GM23338 (cell line): ENCODE data around the gene NUP42.

Source experiments
- CREB1 ChIP-seq: fragments of 250-450 bp; sonication (Bioruptor Pico); IDR thresholded peaks from 2 replicates; pipeline ENCODE4 v1.5.0; 2020; ENCODE audit warnings: low read depth, mild to moderate bottlenecking, moderate library complexity
- EZH2 ChIP-seq: fragments of 200-600 bp; sonication (generic); IDR thresholded peaks from one replicate; pipeline ENCODE4 v1.8.0; 2017; ENCODE audit warnings: antibody characterized with exemption, mild to moderate bottlenecking, low read depth; ENCODE audit not compliant: unreplicated experiment
- POLR2AphosphoS5 ChIP-seq: IDR thresholded peaks from 2 replicates; pipeline ENCODE4 v1.6.1; 2016; ENCODE audit warnings: antibody characterized with exemption, low read depth
- STAT1 ChIP-seq: IDR thresholded peaks from one replicate; pipeline ENCODE4 v1.6.1; 2016; ENCODE audit warnings: antibody characterized with exemption; ENCODE audit not compliant: unreplicated experiment

GRCh38 chr7:23214938-23215337 lies 33.1 kb downstream of the NUP42 start:
- no peak for TF ChIP-seq POLR2AphosphoS5
- TF ChIP-seq CREB1 (CRISPR knock-in tag): no peak
- TF ChIP-seq STAT1: no peak
- TF ChIP-seq EZH2: no peak
